Measurements from ENCODE around the gene CDX2. TPM values are rescaled to one million over a fixed set of nuclear protein-coding genes. Genes with fewer than 3 reads are reported as not detected.

Gene CDX2
- polyA plus RNA-seq, 1 experiment, result not detected

DNA sequence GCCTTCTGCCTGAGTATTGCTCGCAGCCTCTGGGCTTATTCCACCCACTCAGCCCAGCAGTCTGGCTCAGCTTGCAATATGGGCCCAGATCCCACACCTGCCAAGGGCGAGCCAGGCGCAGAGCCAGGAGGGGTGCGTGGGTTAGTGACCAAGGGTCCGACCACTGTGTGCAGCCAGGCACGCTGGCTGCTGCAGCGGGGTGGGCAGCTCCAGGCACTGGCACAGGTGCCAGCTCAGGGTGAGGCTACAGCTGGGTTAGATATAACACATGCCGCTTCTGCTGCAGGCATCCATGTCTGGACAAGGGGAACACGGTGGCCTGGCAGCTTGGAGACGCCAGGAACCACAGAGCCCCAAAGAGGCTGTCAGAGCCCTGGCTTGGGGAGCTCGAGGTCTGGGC is 31.9 kb upstream of the CDX2 start:
- Histone ChIP-seq H3K4me3 (ENCODE audit: low read depth, low read length) (no peak overlapping the region), H3K9me3 (ENCODE audit: control insufficient read depth, insufficient read depth, low read length) (no peaks in the 10 kb centered on the region; the same call in 1 of the 2 replicates), H3K27me3 (ENCODE audit: control insufficient read depth, insufficient read depth, low read length) (peaks cover 3% of the 10 kb centered on the region), H3K27ac (ENCODE audit: low read depth, low read length) (no peak overlapping the region)
- POLR2A ChIA-PET, result no interaction called here
- TF ChIP-seq, protein P1, sequence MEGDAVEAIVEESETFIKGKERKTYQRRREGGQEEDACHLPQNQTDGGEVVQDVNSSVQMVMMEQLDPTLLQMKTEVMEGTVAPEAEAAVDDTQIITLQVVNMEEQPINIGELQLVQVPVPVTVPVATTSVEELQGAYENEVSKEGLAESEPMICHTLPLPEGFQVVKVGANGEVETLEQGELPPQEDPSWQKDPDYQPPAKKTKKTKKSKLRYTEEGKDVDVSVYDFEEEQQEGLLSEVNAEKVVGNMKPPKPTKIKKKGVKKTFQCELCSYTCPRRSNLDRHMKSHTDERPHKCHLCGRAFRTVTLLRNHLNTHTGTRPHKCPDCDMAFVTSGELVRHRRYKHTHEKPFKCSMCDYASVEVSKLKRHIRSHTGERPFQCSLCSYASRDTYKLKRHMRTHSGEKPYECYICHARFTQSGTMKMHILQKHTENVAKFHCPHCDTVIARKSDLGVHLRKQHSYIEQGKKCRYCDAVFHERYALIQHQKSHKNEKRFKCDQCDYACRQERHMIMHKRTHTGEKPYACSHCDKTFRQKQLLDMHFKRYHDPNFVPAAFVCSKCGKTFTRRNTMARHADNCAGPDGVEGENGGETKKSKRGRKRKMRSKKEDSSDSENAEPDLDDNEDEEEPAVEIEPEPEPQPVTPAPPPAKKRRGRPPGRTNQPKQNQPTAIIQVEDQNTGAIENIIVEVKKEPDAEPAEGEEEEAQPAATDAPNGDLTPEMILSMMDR (IDR thresholded peaks at IDR 0.05; ENCODE audit: low read depth, low read length), result no peak
- CTCF ChIA-PET, result interaction anchor here (0.8 to 1.7 kb wide), 2 partner anchors 17 to 639 kb away, joined by 3 to 9 read pairs; no protein-coding TSS in a partner anchor
- DNase-seq (ENCODE audit: low read depth, low spot score), result no peak

DNA sequence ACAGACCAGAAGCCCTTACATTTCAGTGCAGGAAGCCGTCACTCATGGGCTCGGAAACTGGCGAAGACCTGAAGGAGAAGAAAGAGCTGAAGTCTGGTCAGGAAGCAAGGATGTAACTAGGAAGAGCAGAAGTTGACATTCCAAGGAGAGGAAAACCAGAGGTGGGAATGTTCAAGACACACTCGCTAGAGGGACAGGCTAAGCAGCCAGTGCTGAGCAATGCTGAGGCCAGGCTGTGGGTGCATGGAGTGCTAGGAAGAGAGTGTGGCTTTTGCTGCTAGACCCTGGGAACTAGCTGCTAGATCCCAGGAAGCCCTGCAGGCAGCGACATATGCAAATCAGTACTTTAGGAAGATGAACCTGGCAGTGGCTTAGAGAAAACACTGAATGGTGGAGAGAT is 31.5 kb upstream of the CDX2 start:
- peaks cover 3% of the 10 kb centered on the region for H3K27me3 ChIP-seq (ENCODE audit: control insufficient read depth, insufficient read depth, low read length)
- CTCF ChIA-PET, result interaction anchor here (0.7 to 1.7 kb wide), 3 partner anchors 16 to 1070 kb away, joined by 3 to 9 read pairs (median 3); no protein-coding TSS in a partner anchor

DNA sequence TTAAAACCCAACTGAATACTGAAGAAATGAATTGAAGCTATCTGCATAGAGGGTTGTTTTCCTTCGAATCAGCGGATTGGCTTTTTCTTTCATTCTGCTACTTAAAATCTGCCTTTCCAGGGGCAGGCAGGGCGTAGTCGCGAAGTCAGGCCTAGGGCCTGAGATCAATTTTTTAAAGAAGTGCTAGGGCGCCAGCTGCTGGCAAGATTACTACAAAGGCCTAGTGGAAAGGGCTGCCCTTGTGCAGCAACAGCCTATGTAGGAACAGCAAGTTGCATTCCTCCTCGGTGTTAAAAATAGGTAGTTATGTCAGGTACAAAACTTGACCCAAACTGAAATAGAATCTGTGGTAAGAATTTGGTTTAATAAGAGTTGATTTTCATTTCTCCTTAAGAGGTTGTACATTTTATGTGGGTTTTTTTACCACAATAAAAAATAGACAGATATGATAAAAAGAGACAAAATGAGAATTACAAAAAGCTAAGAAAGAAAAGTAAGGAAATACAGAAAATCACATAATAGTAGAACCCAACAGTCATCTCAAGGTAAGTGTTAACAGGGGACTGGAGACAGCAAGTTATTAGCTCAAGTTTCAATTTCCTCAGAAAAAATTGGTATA is 28.9 kb upstream of the CDX2 start:
- no peaks in the 10 kb centered on the region; the same call in 1 of the 2 replicates for H3K9me3 ChIP-seq (ENCODE audit: control insufficient read depth, insufficient read depth, low read length)
- no peak overlapping the region for H3K4me3 ChIP-seq (ENCODE audit: low read depth, low read length)
- ChIA-PET POLR2A (no interaction called here), CTCF (interaction anchor here (0.6 to 3.1 kb wide), 16 partner anchors 10 to 1048 kb away, joined by 3 to 21 read pairs (median 4); partner anchors contain the start of gene URAD)
- TF ChIP-seq, protein P1 (IDR thresholded peaks at IDR 0.05; ENCODE audit: low read depth, low read length), result peak; percentile 64
- H3K27me3 ChIP-seq (ENCODE audit: control insufficient read depth, insufficient read depth, low read length), result peaks cover 3% of the 10 kb centered on the region
- no peak for DNase-seq (ENCODE audit: low read depth, low spot score)
- no peak overlapping the region for H3K27ac ChIP-seq (ENCODE audit: low read depth, low read length)

More for the DNA sequence above, 31.5 kb upstream of the CDX2 start:
- TF ChIP-seq, protein P1 (IDR thresholded peaks at IDR 0.05; ENCODE audit: low read depth, low read length), result no peak
- POLR2A ChIA-PET, result no interaction called here
- H3K27ac ChIP-seq (ENCODE audit: low read depth, low read length), result no peak overlapping the region
- DNase-seq (ENCODE audit: low read depth, low spot score), result no peak
- no peak overlapping the region for H3K4me3 ChIP-seq (ENCODE audit: low read depth, low read length)
- H3K9me3 ChIP-seq (ENCODE audit: control insufficient read depth, insufficient read depth, low read length), result no peaks in the 10 kb centered on the region; the same call in 1 of the 2 replicates

DNA sequence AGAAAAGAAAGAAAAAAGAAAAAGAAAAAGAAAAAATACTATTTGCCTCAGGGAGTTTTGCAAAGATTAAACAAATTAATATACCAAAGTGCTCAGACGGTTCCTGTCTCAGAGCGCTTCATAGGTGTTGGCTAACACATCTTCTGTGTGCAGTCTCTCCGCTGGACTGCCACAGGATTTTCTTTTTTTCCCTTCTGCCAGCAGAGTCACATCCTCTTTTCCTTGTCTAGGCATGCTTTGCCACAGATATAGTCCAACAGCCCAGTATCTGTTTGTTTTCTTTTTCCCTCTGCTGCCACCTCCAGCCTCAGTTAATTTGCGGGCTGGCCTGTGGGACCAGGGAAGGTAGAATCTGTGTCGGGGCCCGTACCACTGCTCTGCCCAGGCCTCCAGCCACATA is 22.8 kb upstream of the CDX2 start:
- Histone ChIP-seq H3K9me3 (ENCODE audit: control insufficient read depth, insufficient read depth, low read length) (no peaks in the 10 kb centered on the region), H3K27me3 (ENCODE audit: control insufficient read depth, insufficient read depth, low read length) (peaks cover 18% of the 10 kb centered on the region), H3K4me3 (ENCODE audit: low read depth, low read length) (no peak overlapping the region), H3K27ac (ENCODE audit: low read depth, low read length) (no peak overlapping the region)
- POLR2A ChIA-PET, result interaction anchor here (0.7 kb wide), 1 partner anchor 14 kb away, joined by 4 read pairs; no protein-coding TSS in a partner anchor
- no peak for DNase-seq (ENCODE audit: low read depth, low spot score)
- TF ChIP-seq, protein P1 (IDR thresholded peaks at IDR 0.05; ENCODE audit: low read depth, low read length), result no peak
- CTCF ChIA-PET, result no interaction called here

DNA sequence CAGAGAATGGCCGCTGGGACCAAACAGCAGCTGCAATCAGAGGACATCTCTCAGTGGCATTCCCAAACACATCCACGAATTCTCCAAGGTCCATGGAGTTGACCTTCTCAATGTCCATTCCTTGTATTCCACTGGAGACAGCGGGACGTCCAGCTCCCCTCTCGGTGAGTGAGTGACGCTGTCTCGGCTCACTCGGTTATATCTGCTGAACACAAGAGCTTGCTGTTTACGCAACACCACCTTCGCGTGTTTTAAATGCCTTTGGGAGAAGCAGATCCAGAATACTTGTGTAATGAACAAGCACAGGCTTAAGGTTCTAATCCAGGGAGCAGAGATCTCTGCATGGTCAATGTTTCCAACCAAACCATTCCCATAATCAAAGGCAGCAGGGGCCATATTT is 19.4 kb upstream of the CDX2 start, which contains the start of gene URAD:
TSS of gene URAD (minus strand) at position 174 of the 400 bp plus-strand sequence. CDS start at position 118, 56 bp downstream.
- Histone ChIP-seq H3K27me3 (ENCODE audit: control insufficient read depth, insufficient read depth, low read length) (peaks cover 21% of the 10 kb centered on the region), H3K27ac (ENCODE audit: low read depth, low read length) (no peak within 1 kb of the TSS), H3K4me3 (ENCODE audit: low read depth, low read length) (no peak within 1 kb of the TSS), H3K9me3 (ENCODE audit: control insufficient read depth, insufficient read depth, low read length) (no peaks in the 10 kb centered on the region)
- TF ChIP-seq, protein P1 (IDR thresholded peaks at IDR 0.05; ENCODE audit: low read depth, low read length), result no peak
- CTCF ChIA-PET, result interaction anchor here (0.6 to 8.3 kb wide), 5 partner anchors 10 to 1059 kb away, joined by 4 to 219 read pairs (median 4); no protein-coding TSS in a partner anchor
- POLR2A ChIA-PET, result interaction anchor here (0.6 kb wide), 1 partner anchor 151 kb away, joined by 5 read pairs; no protein-coding TSS in a partner anchor
- DNase-seq (ENCODE audit: low read depth, low spot score), result no peak

Measured in AG04450 (cell line).